Rectal smooth muscle tissue (tissue), 1 donor: ENCODE measurements around the gene ABHD12.

Source experiments
- H3K27ac ChIP-seq: one replicate; pipeline ENCODE4 v1.7.0; 2013; ENCODE audit warnings: low read depth, low read length, inconsistent platforms
- H3K27me3 ChIP-seq: one replicate; pipeline ENCODE4 v1.7.0; 2013; ENCODE audit warnings: low read length; ENCODE audit not compliant: control insufficient read depth, insufficient read depth
- H3K36me3 ChIP-seq: one replicate; pipeline ENCODE4 v1.7.0; 2013; ENCODE audit warnings: low read length; ENCODE audit not compliant: control insufficient read depth, insufficient read depth
- H3K4me1 ChIP-seq: one replicate; pipeline ENCODE4 v1.7.0; 2013; ENCODE audit warnings: low read length; ENCODE audit not compliant: control insufficient read depth, insufficient read depth
- H3K4me3 ChIP-seq: one replicate; pipeline ENCODE4 v1.7.0; 2013; ENCODE audit warnings: low read length
- H3K9ac ChIP-seq: one replicate; pipeline ENCODE4 v1.7.0; 2013; ENCODE audit warnings: low read length

Gene ABHD12

GRCh38 chr20:25276533-25277050 is 114.0 kb downstream of the ABHD12 start:
- peaks cover 57% of the 10 kb centered on the region for H3K36me3 ChIP-seq
- H3K4me1 ChIP-seq: peaks cover 13% of the 10 kb centered on the region
- H3K27ac ChIP-seq: no peak overlapping the region

DNA sequence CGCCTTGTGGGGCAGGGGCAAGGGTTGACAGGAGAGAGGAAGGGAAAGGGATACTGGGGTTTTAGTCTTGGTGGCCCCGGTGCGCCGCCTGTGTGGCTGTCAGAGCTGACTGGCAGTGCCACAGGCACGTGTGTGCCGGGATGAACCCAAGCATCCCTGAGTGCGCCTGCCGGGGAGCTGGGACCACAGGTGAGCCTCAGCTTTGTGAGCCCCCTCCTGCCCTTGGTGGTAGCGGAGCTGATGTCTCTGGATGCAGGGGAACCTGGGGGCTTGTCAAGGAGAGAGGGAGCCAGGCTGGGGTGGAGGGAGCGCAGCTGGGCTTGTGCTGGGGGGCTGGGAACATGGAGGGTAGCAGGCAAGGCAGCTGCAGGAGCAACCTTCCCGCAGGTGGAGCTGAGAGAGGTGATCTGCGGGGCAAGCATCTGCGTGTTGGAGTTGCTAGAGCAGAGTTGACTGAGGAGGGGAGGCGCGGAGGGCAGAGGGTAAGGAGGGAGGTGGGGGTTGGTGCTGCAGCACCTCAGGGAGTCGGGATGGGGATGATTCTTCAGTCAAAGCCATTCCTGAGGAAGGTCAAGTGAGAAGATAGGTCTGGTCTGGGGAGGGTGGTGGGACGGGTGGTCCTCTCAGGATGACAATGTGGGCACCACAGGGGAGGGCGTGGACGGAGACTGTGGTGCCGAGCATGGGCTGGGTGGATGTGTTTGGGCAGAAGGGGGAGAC is 114.7 kb downstream of the ABHD12 start:
- Histone ChIP-seq H3K4me3 (no peak overlapping the region), H3K36me3 (peaks cover 57% of the 10 kb centered on the region), H3K4me1 (peaks cover 13% of the 10 kb centered on the region), H3K9ac (no peak overlapping the region), H3K27me3 (no peaks in the 10 kb centered on the region), H3K27ac (no peak overlapping the region)

More at GRCh38 chr20:25276533-25277050, 114.0 kb downstream of the ABHD12 start:
- Histone ChIP-seq H3K9ac (no peak overlapping the region), H3K27me3 (no peaks in the 10 kb centered on the region), H3K4me3 (no peak overlapping the region)

- peaks cover 13% of the 10 kb centered on the region for H3K4me1 ChIP-seq
- peak overlapping the region; percentile 64 for H3K27ac ChIP-seq
- H3K9ac ChIP-seq: no peak overlapping the region
- H3K4me3 ChIP-seq: no peak overlapping the region
- peaks cover 52% of the 10 kb centered on the region for H3K36me3 ChIP-seq
- H3K27me3 ChIP-seq: no peaks in the 10 kb centered on the region
Observed at GRCh38 chr20:25274891-25275812, 115.5 kb downstream of the ABHD12 start.

GRCh38 chr20:25274481-25274880 is 116.2 kb downstream of the ABHD12 start:
- H3K27me3 ChIP-seq: no peaks in the 10 kb centered on the region
- no peak overlapping the region for H3K4me3 ChIP-seq
- H3K4me1 ChIP-seq: peaks cover 13% of the 10 kb centered on the region
- H3K36me3 ChIP-seq: peaks cover 51% of the 10 kb centered on the region
- no peak overlapping the region for H3K9ac ChIP-seq
- H3K27ac ChIP-seq: peak overlapping the region; percentile 64

DNA sequence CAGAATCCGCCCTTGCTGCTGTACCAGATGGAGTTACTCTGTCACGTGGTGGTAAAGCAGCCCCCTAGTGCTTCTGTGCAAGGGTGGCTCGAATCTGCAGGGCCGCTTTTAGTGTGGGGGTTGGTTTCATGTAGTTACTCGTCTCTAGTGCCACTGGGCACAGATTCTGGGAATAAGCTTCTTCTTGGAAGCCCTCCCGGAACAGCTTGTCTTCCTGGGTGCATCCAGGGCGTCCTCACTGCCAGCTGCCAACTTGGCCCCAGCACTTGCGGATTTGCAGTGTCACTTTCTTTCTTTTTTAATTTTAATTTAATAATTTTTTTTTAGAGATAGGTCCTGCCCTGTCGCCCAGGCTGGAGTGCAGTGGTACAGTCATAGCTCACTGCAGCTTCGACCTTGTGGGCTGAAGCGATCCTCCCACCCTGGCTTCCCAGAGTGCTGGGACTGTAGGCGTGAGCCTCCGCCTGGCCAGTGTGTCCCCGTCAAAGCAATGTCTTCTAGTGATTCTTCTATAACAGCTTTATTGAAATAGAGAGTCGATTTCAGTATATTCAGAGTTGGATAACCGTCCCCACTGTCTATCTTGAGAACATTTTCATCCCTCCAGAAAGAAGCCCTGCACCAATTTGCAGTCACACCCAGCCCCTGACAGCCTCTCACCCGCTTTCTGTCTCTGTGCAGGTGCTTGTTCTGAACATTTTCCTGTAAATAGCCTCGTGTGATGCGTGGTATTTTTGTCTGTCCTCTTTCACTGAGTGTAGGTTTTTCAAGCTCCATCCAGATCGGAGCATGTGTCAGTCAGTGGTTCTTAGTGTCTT is 116.9 kb downstream of the ABHD12 start:
- H3K4me1 ChIP-seq: peaks cover 13% of the 10 kb centered on the region
- no peak overlapping the region for H3K4me3 ChIP-seq
- H3K27me3 ChIP-seq: no peaks in the 10 kb centered on the region
- peak overlapping the region; percentile 88 for H3K27ac ChIP-seq
- peaks cover 50% of the 10 kb centered on the region for H3K36me3 ChIP-seq
- no peak overlapping the region for H3K9ac ChIP-seq

GRCh38 chr20:25273046-25273445 is 117.6 kb downstream of the ABHD12 start:
- Histone ChIP-seq H3K27ac (peak overlapping the region; percentile 88), H3K9ac (peak overlapping the region; percentile 36), H3K27me3 (no peaks in the 10 kb centered on the region), H3K4me3 (no peak overlapping the region), H3K4me1 (peaks cover 13% of the 10 kb centered on the region), H3K36me3 (peaks cover 42% of the 10 kb centered on the region)

GRCh38 chr20:25272223-25273000 is 118.2 kb downstream of the ABHD12 start:
- Histone ChIP-seq H3K9ac (no peak overlapping the region), H3K27ac (peak overlapping the region; percentile 88)

GRCh38 chr20:25271486-25272222 is 119.0 kb downstream of the ABHD12 start:
- peaks cover 35% of the 10 kb centered on the region for H3K36me3 ChIP-seq
- H3K4me1 ChIP-seq: peaks cover 13% of the 10 kb centered on the region
- no peaks in the 10 kb centered on the region for H3K27me3 ChIP-seq
- no peak overlapping the region for H3K4me3 ChIP-seq
- no peak overlapping the region for H3K9ac ChIP-seq
- H3K27ac ChIP-seq: peak overlapping the region; percentile 88

More at GRCh38 chr20:25272223-25273000, 118.2 kb downstream of the ABHD12 start:
- H3K4me3 ChIP-seq: no peak overlapping the region
- H3K4me1 ChIP-seq: peaks cover 13% of the 10 kb centered on the region
- peaks cover 37% of the 10 kb centered on the region for H3K36me3 ChIP-seq
- H3K27me3 ChIP-seq: no peaks in the 10 kb centered on the region

GRCh38 chr20:25270829-25271251 is 119.8 kb downstream of the ABHD12 start:
- Histone ChIP-seq H3K9ac (no peak overlapping the region), H3K4me1 (peaks cover 13% of the 10 kb centered on the region), H3K36me3 (peaks cover 34% of the 10 kb centered on the region), H3K27ac (peak overlapping the region; percentile 88), H3K27me3 (no peaks in the 10 kb centered on the region), H3K4me3 (no peak overlapping the region)

DNA sequence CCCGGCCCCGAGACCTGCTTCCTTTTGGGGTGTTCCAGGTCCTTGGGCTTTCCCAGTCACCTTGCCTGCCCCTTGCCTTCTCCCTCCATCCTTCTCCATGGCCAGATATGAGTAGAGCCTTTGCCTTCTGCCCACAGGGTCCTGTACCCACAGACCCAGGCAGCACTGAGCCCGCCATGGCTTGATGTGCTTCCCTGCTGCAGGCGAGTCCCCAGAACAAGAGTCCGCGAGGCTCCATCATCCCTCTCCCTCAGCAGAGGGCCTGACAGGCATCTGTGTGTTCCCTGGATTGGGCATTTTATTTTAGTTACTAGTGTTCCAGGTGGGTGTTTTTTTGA is 120.8 kb downstream of the ABHD12 start:
- H3K27me3 ChIP-seq: no peaks in the 10 kb centered on the region
- H3K4me3 ChIP-seq: no peak overlapping the region
- no peak overlapping the region for H3K27ac ChIP-seq
- H3K36me3 ChIP-seq: peaks cover 28% of the 10 kb centered on the region
- no peak overlapping the region for H3K9ac ChIP-seq
- peaks cover 13% of the 10 kb centered on the region for H3K4me1 ChIP-seq
